Measurements from ENCODE around the gene FAM151B. TPM values are rescaled to one million over a fixed set of nuclear protein-coding genes. Genes with fewer than 3 reads are reported as not detected.

FAM151B gene
- total and polyA plus RNA-seq, 2 of the 13 experiments (the other 11 are each of a cell fraction or from before 2014, with no cell fraction given) = 0.61 to 1.0 TPM

GRCh38 chr5:80508844-80509243 is 20.9 kb downstream of the FAM151B start (continued):
- no peak for TF ChIP-seq ZFP90 (CRISPR knock-in tag; IDR thresholded peaks at IDR 0.05; ENCODE audit: borderline replicate concordance)

GRCh38 chr5:80509362-80509761 is 21.5 kb downstream of the FAM151B start:
- CTCF ChIA-PET (ENCODE audit: low intra/inter-chr PET ratio, low total read pairs) = no interaction called here

More at GRCh38 chr5:80509362-80509761, 21.5 kb downstream of the FAM151B start:
- whole genome bisulfite sequencing (ENCODE audit: low lambda C conversion rate) = 81% methylated on average over 4 of the region's 4 CpGs
- POLR2A ChIA-PET = no interaction called here
- no peak overlapping the region for H2AFZ ChIP-seq (ENCODE audit: low read length)
- DNase-seq (ENCODE audit: low spot score) = no peak
- H3K36me3 ChIP-seq (replicated peaks in 1 of 2; ENCODE audit: control insufficient read depth in 1 of 2, insufficient read depth in 2 of 2, low read length in 2 of 2) = no peaks in the 10 kb centered on the region
- no TSS peak for BruUV-seq (replicated peaks)
- no peak overlapping the region for H3K9ac ChIP-seq (ENCODE audit: insufficient read depth, low read depth, low read length)
- no peak overlapping the region for H3K4me2 ChIP-seq (ENCODE audit: low read depth, low read length)
- no peak overlapping the region for H3K4me3 ChIP-seq (replicated peaks in 1 of 3; ENCODE audit: insufficient read depth in 1 of 3, low read depth in 2 of 3, low read length in 3 of 3)
- H3K4me1 ChIP-seq (ENCODE audit: insufficient read depth, low read length) = no peaks in the 10 kb centered on the region
- ATAC-seq = no peak
- intact Hi-C loops (cut with micrococcal nuclease; ENCODE audit: unreplicated experiment) = no loop called here
- H3K27ac ChIP-seq (ENCODE audit: extremely low read length, insufficient read depth, low read length) = no peak overlapping the region
- H3K27me3 ChIP-seq (ENCODE audit: control insufficient read depth in 1 of 2, insufficient read depth in 2 of 2, low read length in 2 of 2) = no peaks in the 10 kb centered on the region
- H3K79me2 ChIP-seq (ENCODE audit: insufficient read depth, low read length) = no peaks in the 10 kb centered on the region
- no peak for FAIRE-seq
- in situ Hi-C loops (cut with HindIII; ENCODE audit: extremely low pct_ligation_motif_present, low pct_unique_long_range_greater_than_20kb) = no loop called here
- TF ChIP-seq SNAPC4 (CRISPR knock-in tag; IDR thresholded peaks at IDR 0.05) (no peak), SNAPC5 (CRISPR knock-in tag; IDR thresholded peaks at IDR 0.05; ENCODE audit: borderline replicate concordance) (no peak), NFIB (CRISPR knock-in tag; IDR thresholded peaks at IDR 0.05; ENCODE audit: borderline replicate concordance) (no peak), ZSCAN12 (CRISPR knock-in tag; IDR thresholded peaks at IDR 0.05) (no peak), ZNF841 (CRISPR knock-in tag; IDR thresholded peaks at IDR 0.05; ENCODE audit: borderline replicate concordance) (no peak), STAT5B (CRISPR knock-in tag; IDR thresholded peaks at IDR 0.05) (no peak), ZNF138 (CRISPR knock-in tag; IDR thresholded peaks at IDR 0.05; ENCODE audit: low read depth) (no peak), ZSCAN22 (CRISPR knock-in tag; IDR thresholded peaks at IDR 0.05) (no peak), CREB1 (IDR thresholded peaks at IDR 0.05) (no peak), CREB1 (CRISPR knock-in tag; IDR thresholded peaks at IDR 0.05) (no peak), ARNT2 (CRISPR knock-in tag; IDR thresholded peaks at IDR 0.05; ENCODE audit: low read depth) (no peak)
- TF ChIP-seq, protein P1, sequence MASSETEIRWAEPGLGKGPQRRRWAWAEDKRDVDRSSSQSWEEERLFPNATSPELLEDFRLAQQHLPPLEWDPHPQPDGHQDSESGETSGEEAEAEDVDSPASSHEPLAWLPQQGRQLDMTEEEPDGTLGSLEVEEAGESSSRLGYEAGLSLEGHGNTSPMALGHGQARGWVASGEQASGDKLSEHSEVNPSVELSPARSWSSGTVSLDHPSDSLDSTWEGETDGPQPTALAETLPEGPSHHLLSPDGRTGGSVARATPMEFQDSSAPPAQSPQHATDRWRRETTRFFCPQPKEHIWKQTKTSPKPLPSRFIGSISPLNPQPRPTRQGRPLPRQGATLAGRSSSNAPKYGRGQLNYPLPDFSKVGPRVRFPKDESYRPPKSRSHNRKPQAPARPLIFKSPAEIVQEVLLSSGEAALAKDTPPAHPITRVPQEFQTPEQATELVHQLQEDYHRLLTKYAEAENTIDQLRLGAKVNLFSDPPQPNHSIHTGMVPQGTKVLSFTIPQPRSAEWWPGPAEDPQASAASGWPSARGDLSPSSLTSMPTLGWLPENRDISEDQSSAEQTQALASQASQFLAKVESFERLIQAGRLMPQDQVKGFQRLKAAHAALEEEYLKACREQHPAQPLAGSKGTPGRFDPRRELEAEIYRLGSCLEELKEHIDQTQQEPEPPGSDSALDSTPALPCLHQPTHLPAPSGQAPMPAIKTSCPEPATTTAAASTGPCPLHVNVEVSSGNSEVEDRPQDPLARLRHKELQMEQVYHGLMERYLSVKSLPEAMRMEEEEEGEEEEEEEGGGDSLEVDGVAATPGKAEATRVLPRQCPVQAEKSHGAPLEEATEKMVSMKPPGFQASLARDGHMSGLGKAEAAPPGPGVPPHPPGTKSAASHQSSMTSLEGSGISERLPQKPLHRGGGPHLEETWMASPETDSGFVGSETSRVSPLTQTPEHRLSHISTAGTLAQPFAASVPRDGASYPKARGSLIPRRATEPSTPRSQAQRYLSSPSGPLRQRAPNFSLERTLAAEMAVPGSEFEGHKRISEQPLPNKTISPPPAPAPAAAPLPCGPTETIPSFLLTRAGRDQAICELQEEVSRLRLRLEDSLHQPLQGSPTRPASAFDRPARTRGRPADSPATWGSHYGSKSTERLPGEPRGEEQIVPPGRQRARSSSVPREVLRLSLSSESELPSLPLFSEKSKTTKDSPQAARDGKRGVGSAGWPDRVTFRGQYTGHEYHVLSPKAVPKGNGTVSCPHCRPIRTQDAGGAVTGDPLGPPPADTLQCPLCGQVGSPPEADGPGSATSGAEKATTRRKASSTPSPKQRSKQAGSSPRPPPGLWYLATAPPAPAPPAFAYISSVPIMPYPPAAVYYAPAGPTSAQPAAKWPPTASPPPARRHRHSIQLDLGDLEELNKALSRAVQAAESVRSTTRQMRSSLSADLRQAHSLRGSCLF (CRISPR knock-in tag; IDR thresholded peaks at IDR 0.05; ENCODE audit: borderline replicate concordance) = no peak
- H3K9me3 ChIP-seq (ENCODE audit: low read length) = no peaks in the 10 kb centered on the region
- H4K20me1 ChIP-seq (ENCODE audit: insufficient read depth, low read length) = no peaks in the 10 kb centered on the region

Measured in HepG2 (cell line).